Measurements from ENCODE around the gene RAB7A. TPM values are rescaled to one million over a fixed set of nuclear protein-coding genes. Genes with fewer than 3 reads are reported as not detected.

The RAB7A gene
- total RNA-seq, 1 experiment from 2014 or later = 233 TPM

GRCh38 chr3:128808672-128809071, 82.7 kb downstream of the RAB7A start (continued):
- TF ChIP-seq ZBTB33 (IDR thresholded peaks at IDR 0.05; ENCODE audit: extremely low read depth, insufficient replicate concordance, low read length) = no peak
- TF ChIP-seq SIN3A (IDR thresholded peaks at IDR 0.05; ENCODE audit: low read depth) = no peak
- no peak for TF ChIP-seq YY1 (IDR thresholded peaks at IDR 0.05; ENCODE audit: extremely low read depth, insufficient replicate concordance, low read depth, low read length)
- TF ChIP-seq REST (IDR thresholded peaks at IDR 0.05; ENCODE audit: low read depth) = no peak

GRCh38 chr3:128813097-128813496, 87.1 kb downstream of the RAB7A start:
- no peak for ATAC-seq
- Histone ChIP-seq H3K79me2 (ENCODE audit: insufficient read depth, low read length) (peaks cover 7% of the 10 kb centered on the region; the same call in 1 of the 2 replicates), H3K4me1 (ENCODE audit: control insufficient read depth in 1 of 2, insufficient read depth in 2 of 2, low read length in 2 of 2) (no peaks in the 10 kb centered on the region), H3K9ac (ENCODE audit: low read length) (no peak overlapping the region), H3K36me3 (ENCODE audit: control insufficient read depth in 1 of 2, insufficient read depth in 2 of 2, low read length in 2 of 2) (peaks cover 38 to 45% of the 10 kb centered on the region in 2 experiments), H2AFZ (ENCODE audit: low read depth, low read length, poor library complexity, severe bottlenecking) (no peak overlapping the region), H3K9me3 (ENCODE audit: control insufficient read depth in 1 of 2, insufficient read depth in 1 of 2, low read depth in 1 of 2, low read length in 2 of 2) (no peaks in the 10 kb centered on the region), H3K27ac (ENCODE audit: low read depth, low read length) (no peak overlapping the region), H3K9me2 (ENCODE audit: insufficient read depth) (no peaks in the 10 kb centered on the region), H3K27me3 (ENCODE audit: insufficient read depth, low read length) (no peaks in the 10 kb centered on the region), H4K20me1 (ENCODE audit: insufficient read depth) (no peaks in the 10 kb centered on the region), H3K4me2 (ENCODE audit: low read length) (no peak overlapping the region), H3K4me3 (replicated peaks in 1 of 2; ENCODE audit: low read depth in 1 of 2, low read length in 2 of 2) (no peak overlapping the region)
- intact Hi-C loops (cut with micrococcal nuclease) = no loop called here
- CTCF ChIA-PET = no interaction called here
- no TSS peak for BruUV-seq (replicated peaks)
- DNase-seq (ENCODE audit: low read depth, low spot score) = no peak
- RAD21 ChIA-PET (ENCODE audit: low non-redundant PET in 1 of 2, low total read pairs in 2 of 2, uncharacterized antibody in 2 of 2, unreplicated experiment in 2 of 2) = no interaction called here
- POLR2A ChIA-PET = no interaction called here
- TF ChIP-seq SIN3A (IDR thresholded peaks at IDR 0.05; ENCODE audit: low read depth) = no peak
- no peak for TF ChIP-seq TCF7L2 (IDR thresholded peaks at IDR 0.05; ENCODE audit: borderline replicate concordance, extremely low read depth, insufficient read depth, insufficient read length)
- no peak for TF ChIP-seq SP1 (IDR thresholded peaks at IDR 0.05; ENCODE audit: low read depth)
- TF ChIP-seq ZBTB33 (IDR thresholded peaks at IDR 0.05; ENCODE audit: extremely low read depth, insufficient replicate concordance, low read length) = no peak
- no peak for TF ChIP-seq CBX3 (IDR thresholded peaks at IDR 0.05; ENCODE audit: low read depth)
- TF ChIP-seq CTCF (IDR thresholded peaks at IDR 0.05 in 2 of 3, conservative IDR thresholded peaks at IDR 0.05 in 1 of 3; ENCODE audit: borderline replicate concordance in 1 of 3, insufficient read depth in 1 of 3, low read depth in 2 of 3, low read length in 2 of 3) = no peak
- TF ChIP-seq EZH2phosphoT487 (IDR thresholded peaks at IDR 0.05; ENCODE audit: borderline replicate concordance) = no peak
- TF ChIP-seq MAX (IDR thresholded peaks at IDR 0.05) = no peak
- TF ChIP-seq EGR1 (IDR thresholded peaks at IDR 0.05; ENCODE audit: low read depth) = no peak
- no peak for TF ChIP-seq CEBPB (IDR thresholded peaks at IDR 0.05; ENCODE audit: low read depth)
- TF ChIP-seq YY1 (IDR thresholded peaks at IDR 0.05; ENCODE audit: extremely low read depth, insufficient replicate concordance, low read depth, low read length) = no peak
- no peak for TF ChIP-seq ZNF274 (IDR thresholded peaks at IDR 0.05; ENCODE audit: low read depth, low read length)
- TF ChIP-seq JUND (IDR thresholded peaks at IDR 0.05) = no peak

Data from HCT116 (cell line).